Aorta (tissue), 5 donors: ENCODE measurements around the gene ERCC2. TPM values are rescaled to one million over a fixed set of nuclear protein-coding genes. Genes with fewer than 3 reads are reported as not detected.
"Not testable (repeated sequence)": the region's sequence is repeated elsewhere in the genome, so short reads cannot be mapped to it uniquely, and the experiment has no call there.

Source experiments
- ATAC-seq: fragments of 200-7000 bp; cut with Tn5 transposase; one replicate; pipeline ENCODE4 v1.9.1; 2022; ENCODE audit warnings: moderate library complexity; ENCODE audit not compliant: low FRiP score
- DNase-seq, 2 donors: peaks; one replicate each; pipeline ENCODE4 v3.0.0-alpha.2; 2020
- H3K27ac ChIP-seq, 2 donors: one replicate each; pipeline ENCODE4 v1.5.1; 2013; ENCODE audit warnings: low read length in 2 of 2, mild to moderate bottlenecking in 2 of 2, moderate library complexity in 2 of 2, control low read depth in 1 of 2, inconsistent platforms in 1 of 2, low read depth in 1 of 2
- H3K27me3 ChIP-seq, 2 donors: one replicate each; pipeline ENCODE4 v1.6.1; 2013; ENCODE audit warnings: control low read depth in 1 of 2, low read length in 1 of 2, mild to moderate bottlenecking in 1 of 2, moderate library complexity in 1 of 2; ENCODE audit not compliant: insufficient read depth in 2 of 2, control insufficient read depth in 1 of 2
- H3K36me3 ChIP-seq, 2 donors: one replicate each; pipeline ENCODE4 v1.6.1; 2013; ENCODE audit warnings: control low read depth in 1 of 2, low read length in 1 of 2, mild to moderate bottlenecking in 1 of 2; ENCODE audit not compliant: insufficient read depth in 2 of 2, control insufficient read depth in 1 of 2
- H3K4me1 ChIP-seq, 2 donors: one replicate each; pipeline ENCODE4 v1.6.1; 2013; ENCODE audit warnings: low read length in 2 of 2, control low read depth in 1 of 2, mild to moderate bottlenecking in 1 of 2, moderate library complexity in 1 of 2; ENCODE audit not compliant: insufficient read depth in 2 of 2, control insufficient read depth in 1 of 2
- H3K4me3 ChIP-seq, 2 donors: one replicate each; pipeline ENCODE4 v1.5.1; 2013; ENCODE audit warnings: low read length in 2 of 2, control low read depth in 1 of 2, mild to moderate bottlenecking in 1 of 2
- H3K9me3 ChIP-seq: one replicate; pipeline ENCODE4 v1.6.1; 2013; ENCODE audit warnings: mild to moderate bottlenecking, low read length; ENCODE audit not compliant: control insufficient read depth
- WGBS, 2 donors: extraction: QIAGEN DNeasy Blood & Tissue Kit; methylation state at CpG; one replicate each; pipeline ENCODE4 v1.1.7; 2013; 5-methylcytosine and 5-hydroxymethylcytosine counted together
- intact Hi-C, 2 donors: fragments of 100-400 bp; cut with DNase I; formaldehyde crosslinking; loops; one replicate each; pipeline versions ENCODE4 v1.14.2 to v1.15.0; 2022
- long read RNA-seq, 2 donors: library from polyadenylated mRNA; unstranded; transcript quantifications; one replicate each; pipeline ENCODE4 v2.0.0, GENCODE V29; 2020 to 2021
- polyA plus RNA-seq, 2 donors: library from polyadenylated mRNA; stranded (reverse); fragments of 200-250 nt; gene quantifications; one replicate each; pipeline ENCODE4 v1.2.3, GENCODE V29; 2013
- total RNA-seq, 2 donors: library from RNA; stranded (reverse); fragmentation: NEBNext Ultra II Directional; extraction: Animal tissue kit (Norgen Biotek cat#: 25700); gene quantifications; one replicate each; pipeline ENCODE4 v1.2.1, GENCODE V29; 2021
- donor health status: healthy with polysubstance abuse.
- donor health status: Bipolar disorder and iron deficiency.
- donor health status: DM: no; HTN: no; CAD: no.
- donor health status: DM: no; HTN: no; CAD: no.
- donor health status: DM: yes; HTN: yes; CAD: no.

ERCC2 gene
- total RNA-seq (10 to 100 TPM; 10.4 to 14.9 TPM), polyA plus RNA-seq (10 to 100 TPM in 1 of 2 donors, 1 to 10 TPM in 1; 5.1 to 27.2 TPM)
- long read RNA-seq, donor 1, full-length matches to known transcripts, result 1 of 15 reads
- long read RNA-seq, donor 1, partial matches to known transcripts, result 10 of 15 reads
- long read RNA-seq, donor 1, other reads (novel, unspliced or antisense), result 4 of 15 reads
- long read RNA-seq, donor 2, full-length matches to known transcripts, result 2 of 6 reads
- long read RNA-seq, donor 2, partial matches to known transcripts, result 4 of 6 reads
- long read RNA-seq, donor 2, other reads (novel, unspliced or antisense), result 0 of 6 reads

GRCh38 chr19:45370410-45371204 is at the start of gene ERCC2:
Gene ERCC2 (minus strand): TSS chr19:45370573. CDS start chr19:45370540, 33 bp downstream.
- intact Hi-C loops, result no loop called here
- peak; percentile 98 for ATAC-seq

GRCh38 chr19:45419895-45420294 is 49.5 kb upstream of the ERCC2 start:
- H3K4me3 ChIP-seq, result no peak overlapping the region
- DNase-seq (no peak), ATAC-seq (no peak)
- H3K9me3 ChIP-seq, result no peaks in the 10 kb centered on the region
- no peaks in the 10 kb centered on the region for H3K27me3 ChIP-seq
- WGBS, 2 donors, result 43 to 46% methylated on average over 3 of the region's 3 CpGs
- no peak overlapping the region for H3K27ac ChIP-seq
- H3K36me3 ChIP-seq, result peaks cover 0 to 2% of the 10 kb centered on the region in 2 donors
- intact Hi-C loops, result no loop called here
- no peaks in the 10 kb centered on the region for H3K4me1 ChIP-seq

More at GRCh38 chr19:45370410-45371204, at the start of gene ERCC2:
- Histone ChIP-seq H3K4me3 (peak within 1 kb of the TSS; percentile 39 to 87), H3K27me3 (no peaks in the 10 kb centered on the region), H3K4me1 (no peaks in the 10 kb centered on the region), H3K9me3 (no peaks in the 10 kb centered on the region), H3K36me3 (no peaks in the 10 kb centered on the region), H3K27ac (peak within 1 kb of the TSS in 1 of 2 donors; percentile 39)
- peak; percentile 99 to 100 for DNase-seq
- 4% methylated on average over 55 of the region's 55 CpGs for WGBS, 2 donors

GRCh38 chr19:45419396-45419795 is 49.0 kb upstream of the ERCC2 start:
- intact Hi-C loops, result no loop called here
- DNase-seq (peak in 1 of 2 donors; percentile 75), ATAC-seq (no peak)
- Histone ChIP-seq H3K4me3 (no peak overlapping the region), H3K9me3 (no peaks in the 10 kb centered on the region), H3K4me1 (no peaks in the 10 kb centered on the region), H3K36me3 (peaks cover 0 to 2% of the 10 kb centered on the region in 2 donors), H3K27ac (no peak overlapping the region), H3K27me3 (no peaks in the 10 kb centered on the region)
- WGBS, 2 donors, result 48 to 71% methylated on average over 4 of the region's 4 CpGs

- intact Hi-C loops, result no loop called here
- H3K9me3 ChIP-seq, result no peaks in the 10 kb centered on the region
- peaks cover 0 to 2% of the 10 kb centered on the region in 2 donors for H3K36me3 ChIP-seq
- WGBS, 2 donors, result 75 to 84% methylated on average over 9 of the region's 9 CpGs
- DNase-seq (no peak), ATAC-seq (no peak)
- no peak overlapping the region for H3K27ac ChIP-seq
- H3K4me3 ChIP-seq, result no peak overlapping the region
- H3K4me1 ChIP-seq, result no peaks in the 10 kb centered on the region
- H3K27me3 ChIP-seq, result no peaks in the 10 kb centered on the region
Observed at GRCh38 chr19:45418802-45419201, 48.4 kb upstream of the ERCC2 start.

GRCh38 chr19:45417151-45417550 is 46.8 kb upstream of the ERCC2 start:
- DNase-seq (no peak), ATAC-seq (no peak)
- Histone ChIP-seq H3K27me3 (no peaks in the 10 kb centered on the region), H3K4me3 (no peak overlapping the region), H3K36me3 (peaks cover 0 to 4% of the 10 kb centered on the region in 2 donors), H3K27ac (no peak overlapping the region), H3K4me1 (no peaks in the 10 kb centered on the region), H3K9me3 (no peaks in the 10 kb centered on the region)
- intact Hi-C loops, result no loop called here
- WGBS, 2 donors, result 80 to 90% methylated on average over 4 of the region's 4 CpGs

GRCh38 chr19:45414468-45414867 is 44.1 kb upstream of the ERCC2 start:
- 92% methylated on average over 8 of the region's 8 CpGs for WGBS, 2 donors

GRCh38 chr19:45413497-45413896 is 43.1 kb upstream of the ERCC2 start:
- intact Hi-C loops, result no loop called here
- Histone ChIP-seq H3K27me3 (no peaks in the 10 kb centered on the region), H3K36me3 (peaks cover 0 to 2% of the 10 kb centered on the region in 2 donors), H3K4me1 (no peaks in the 10 kb centered on the region), H3K27ac (no peak overlapping the region), H3K4me3 (no peak overlapping the region), H3K9me3 (no peaks in the 10 kb centered on the region)
- ATAC-seq (no peak), DNase-seq (no peak)
- 87 to 89% methylated on average over 6 of the region's 6 CpGs for WGBS, 2 donors

More at GRCh38 chr19:45414468-45414867, 44.1 kb upstream of the ERCC2 start:
- no peaks in the 10 kb centered on the region for H3K4me1 ChIP-seq
- no peak overlapping the region for H3K27ac ChIP-seq
- no peak overlapping the region for H3K4me3 ChIP-seq
- ATAC-seq (no peak), DNase-seq (no peak)
- H3K36me3 ChIP-seq, result peaks cover 0 to 4% of the 10 kb centered on the region in 2 donors
- intact Hi-C loops, result no loop called here
- no peaks in the 10 kb centered on the region for H3K27me3 ChIP-seq
- H3K9me3 ChIP-seq, result no peaks in the 10 kb centered on the region

- H3K27ac ChIP-seq, H3K9me3 ChIP-seq, H3K4me1 ChIP-seq, DNase-seq, H3K36me3 ChIP-seq, intact Hi-C loops, H3K27me3 ChIP-seq, ATAC-seq, H3K4me3 ChIP-seq: not testable (repeated sequence)
- WGBS, 2 donors, result 93 to 97% methylated on average over 4 of the region's 4 CpGs
Observed at GRCh38 chr19:45410330-45410729, 40.0 kb upstream of the ERCC2 start.
